Measurements from ENCODE around the gene PRSS27. TPM values are rescaled to one million over a fixed set of nuclear protein-coding genes. Genes with fewer than 3 reads are reported as not detected.

The PRSS27 gene
- total and polyA plus RNA-seq, 2 of the 4 experiments (the other 2 are of a cell fraction), result under 0.01 to 0.58 TPM

DNA sequence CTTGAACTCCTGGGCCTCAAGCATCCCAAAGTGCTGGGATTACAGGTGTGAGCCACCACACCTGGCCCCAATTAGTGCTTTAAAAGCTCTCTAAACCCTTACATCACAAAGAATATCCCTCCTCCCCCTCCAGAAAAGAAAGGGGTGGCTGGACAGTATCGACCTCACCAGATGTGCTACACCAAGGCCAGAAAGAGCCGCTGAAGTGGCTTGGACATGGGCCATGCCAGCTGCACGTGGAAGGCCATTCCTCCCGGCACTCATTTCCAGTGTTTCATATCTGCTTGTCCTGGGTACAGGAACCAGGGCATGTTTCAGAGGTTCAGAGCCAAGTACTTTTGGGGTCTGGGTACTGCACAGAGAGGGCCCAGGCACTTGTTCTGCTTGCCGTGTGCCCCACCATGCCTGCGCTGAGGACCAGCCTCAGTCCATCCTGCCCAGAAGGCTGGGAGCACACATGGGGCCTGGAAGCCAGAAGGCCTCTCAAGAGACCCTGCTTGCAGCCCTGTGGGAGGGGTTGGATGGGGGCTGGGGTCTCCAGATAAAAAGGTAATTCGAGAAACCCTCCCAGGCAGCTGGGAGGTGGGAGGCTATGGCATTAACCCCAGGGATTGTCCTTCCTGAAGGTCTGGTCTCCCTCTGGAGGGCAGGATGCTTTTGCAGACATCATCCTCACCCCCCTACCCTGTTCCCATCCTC lies 28.9 kb upstream of the PRSS27 start:
- no peak overlapping the region for H4K8ac ChIP-seq (ENCODE audit: low read depth in 2 of 2, low read length in 2 of 2)
- dilution Hi-C loops (cut with HindIII; ENCODE audit: low sequenced_read_pairs, unreplicated experiment), result no loop called here
- no peak overlapping the region for H3K14ac ChIP-seq (replicated peaks; ENCODE audit: low read depth, low read length)
- CTCF ChIA-PET, result no interaction called here
- H3K79me1 ChIP-seq (ENCODE audit: low read depth in 1 of 2, low read length in 2 of 2), result peaks cover 11 to 18% of the 10 kb centered on the region in 2 experiments
- peak overlapping the region; percentile 44 for H2AK9ac ChIP-seq (replicated peaks; ENCODE audit: low read depth, low read length, poor library complexity)
- H2AK5ac ChIP-seq (ENCODE audit: low read depth, low read length), result no peak overlapping the region
- H3K27ac ChIP-seq (ENCODE audit: insufficient read depth, low read length), result no peak overlapping the region
- in situ Hi-C loops (cut with MboI; ENCODE audit: low sequenced_read_pairs), result no loop called here
- H3K9me3 ChIP-seq (ENCODE audit: control insufficient read depth, insufficient read depth, low read length), result peaks cover 2% of the 10 kb centered on the region; the same call in 1 of the 2 replicates
- H3K4me3 ChIP-seq (ENCODE audit: insufficient read depth, low read depth, low read length), result no peak overlapping the region
- peaks cover 7% of the 10 kb centered on the region for H3K4me1 ChIP-seq (ENCODE audit: control insufficient read depth, insufficient read depth, low read length)
- H3K18ac ChIP-seq (ENCODE audit: low read depth, low read length), result no peak overlapping the region
- H2BK5ac ChIP-seq (ENCODE audit: low read depth, low read length, poor library complexity, severe bottlenecking), result no peak overlapping the region
- H4K20me1 ChIP-seq (ENCODE audit: insufficient read depth, low read length), result peaks cover 11% of the 10 kb centered on the region
- no peak overlapping the region for H3K23ac ChIP-seq (ENCODE audit: low read depth, low read length)
- no peak overlapping the region for H2BK15ac ChIP-seq (ENCODE audit: low read depth, low read length)
- H3K36me3 ChIP-seq (ENCODE audit: control insufficient read depth, insufficient read depth, low read length), result no peaks in the 10 kb centered on the region; the same call in 1 of the 2 replicates
- H3K4ac ChIP-seq (ENCODE audit: low read depth, low read length), result no peak overlapping the region
- peak overlapping the region; percentile 15 for H2AFZ ChIP-seq (replicated peaks; ENCODE audit: low read length, poor library complexity)
- no peaks in the 10 kb centered on the region; the same call in 1 of the 2 replicates for H3K27me3 ChIP-seq (ENCODE audit: control insufficient read depth, insufficient read depth, low read length)
- no peak overlapping the region for H4K91ac ChIP-seq (ENCODE audit: insufficient read depth, low read depth, low read length)
- ATAC-seq (ENCODE audit: low read depth) (no peak), DNase-seq (no peak)
- no peak overlapping the region for H2BK20ac ChIP-seq (ENCODE audit: low read depth, low read length)
- WGBS, 2 experiments (ENCODE audit: extremely low coverage in 2 of 2, insufficient read length in 1 of 2), result 87% methylated on average over 6 of the region's 7 CpGs; no CpG with 5 or more reads in 1 of the 2 experiments
- intact Hi-C loops (cut with micrococcal nuclease), result no loop called here
- no peak overlapping the region for H2BK120ac ChIP-seq (ENCODE audit: low read depth, low read length)
- H3K9ac ChIP-seq (ENCODE audit: low read depth, low read length), result no peak overlapping the region
- TF ChIP-seq RAD21 (IDR thresholded peaks at IDR 0.05; ENCODE audit: low read length) (no peak), RFX5 (IDR thresholded peaks at IDR 0.05; ENCODE audit: low read depth, low read length) (no peak), MXI1 (IDR thresholded peaks at IDR 0.05; ENCODE audit: borderline replicate concordance, low read depth, low read length) (no peak), SMC3 (IDR thresholded peaks at IDR 0.05; ENCODE audit: low read depth, low read length) (no peak), CHD1 (IDR thresholded peaks at IDR 0.05; ENCODE audit: low read depth, low read length) (no peak), BHLHE40 (IDR thresholded peaks at IDR 0.05; ENCODE audit: low read depth, low read length) (no peak)
- H4K5ac ChIP-seq (ENCODE audit: low read depth, low read length), result no peak overlapping the region
- H3K4me2 ChIP-seq (ENCODE audit: low read depth, low read length), result no peak overlapping the region
- POLR2A ChIA-PET (ENCODE audit: unreplicated experiment), result no interaction called here
- no TSS peak for BruUV-seq (replicated peaks)
- no peaks in the 10 kb centered on the region; the same call in 1 of the 2 replicates for H3K9me1 ChIP-seq (ENCODE audit: insufficient read depth, low read length)
- no peak overlapping the region for H3K56ac ChIP-seq (ENCODE audit: extremely low read depth, insufficient read depth, low read length)
